HepG2 (cell line): ENCODE results near the gene POLR1C. TPM values are rescaled to one million over a fixed set of nuclear protein-coding genes. Genes with fewer than 3 reads are reported as not detected.

ENCODE experiments used
- CENPT ChIP-seq: sonication (generic); formaldehyde crosslinking; IDR thresholded peaks from 2 replicates; pipeline ENCODE4 v1.8.0; 2022; ENCODE audit warnings: low read depth, mild to moderate bottlenecking, moderate library complexity, missing genetic modification reagents
- DPF2 ChIP-seq: sonication (generic); formaldehyde crosslinking; IDR thresholded peaks from 2 replicates; pipeline ENCODE4 v1.4.0; 2020; ENCODE audit warnings: mild to moderate bottlenecking, low read depth, missing genetic modification reagents, borderline replicate concordance
- HDAC1 ChIP-seq: sonication (generic); formaldehyde crosslinking; IDR thresholded peaks from 2 replicates; pipeline ENCODE4 v1.5.1; 2020; ENCODE audit warnings: mild to moderate bottlenecking, missing genetic modification reagents
- HNRNPK ChIP-seq: fragments of 200-400 bp; formaldehyde crosslinking; IDR thresholded peaks from 2 replicates; pipeline ENCODE4 v1.6.1; 2018; ENCODE audit warnings: low read length, low read depth, moderate library complexity, mild to moderate bottlenecking; ENCODE audit not compliant: poor library complexity, severe bottlenecking
- HOXA3 ChIP-seq: sonication (generic); formaldehyde crosslinking; IDR thresholded peaks from 2 replicates; pipeline ENCODE4 v1.5.0; 2020; ENCODE audit warnings: missing genetic modification reagents
- KMT2B ChIP-seq: IDR thresholded peaks from 2 replicates; pipeline ENCODE4 v1.6.1; 2016; ENCODE audit warnings: missing genetic modification reagents, missing compliant biosample characterization
- MAFF ChIP-seq: IDR thresholded peaks from 2 replicates; pipeline ENCODE4 v1.6.1; 2011; ENCODE audit warnings: low read depth, low read length, improper control_type of control experiment
- MTF1 ChIP-seq: sonication (generic); formaldehyde crosslinking; IDR thresholded peaks from 2 replicates; pipeline ENCODE4 v1.5.0; 2020; ENCODE audit warnings: missing genetic modification reagents
- NONO ChIP-seq, 2 experiments: fragments of 450-650 bp in 1 of 2; sonication (generic) in 1 of 2; formaldehyde crosslinking in 1 of 2; IDR thresholded peaks in 1 of 2; conservative IDR thresholded peaks in 1 of 2; 2 replicates each; pipeline versions ENCODE4 v1.6.1 to v1.8.0; 2017 to 2022; ENCODE audit warnings: mild to moderate bottlenecking in 1 of 2, missing genetic modification reagents in 1 of 2, moderate library complexity in 1 of 2
- RARA ChIP-seq: IDR thresholded peaks from 2 replicates; pipeline ENCODE4 v1.6.1; 2016; ENCODE audit warnings: missing genetic modification reagents, missing compliant biosample characterization
- REL ChIP-seq: sonication (generic); formaldehyde crosslinking; conservative IDR thresholded peaks from 2 replicates; pipeline ENCODE4 v1.8.0; 2022; ENCODE audit warnings: mild to moderate bottlenecking, missing genetic modification reagents, moderate library complexity
- STAG1 ChIP-seq: sonication (generic); formaldehyde crosslinking; IDR thresholded peaks from 2 replicates; pipeline ENCODE4 v1.4.0; 2020; ENCODE audit warnings: missing genetic modification reagents
- YEATS4 ChIP-seq: sonication (generic); formaldehyde crosslinking; IDR thresholded peaks from 2 replicates; pipeline ENCODE4 v1.4.0; 2020; ENCODE audit warnings: missing genetic modification reagents, borderline replicate concordance
- YY1 ChIP-seq: IDR thresholded peaks from 2 replicates; pipeline ENCODE4 v1.6.1; 2011; ENCODE audit warnings: low read length, low read depth, moderate library complexity, mild to moderate bottlenecking; ENCODE audit not compliant: insufficient read depth, insufficient replicate concordance
- ZNF143 ChIP-seq: sonication (generic); formaldehyde crosslinking; IDR thresholded peaks from 2 replicates; pipeline ENCODE4 v1.4.0; 2020; ENCODE audit warnings: missing genetic modification reagents
- ZNF616 ChIP-seq: sonication (generic); formaldehyde crosslinking; IDR thresholded peaks from 2 replicates; pipeline ENCODE4 v1.5.0; 2020; ENCODE audit warnings: low read depth, mild to moderate bottlenecking, missing genetic modification reagents
- polyA plus RNA-seq, 8 experiments: library from polyadenylated mRNA; depleted of rRNA in 3 of 8; stranded (reverse) in 7 of 8; unstranded in 1 of 8; fragments of >200 nt; fragmentation: Illumina TruSeq in 4 of 8; extraction: Trizol in 4 of 8; gene quantifications; 2 replicates each; pipeline versions ENCODE4 v1.2.1 to v1.2.3, GENCODE V29; 2011 to 2016; ENCODE audit warnings: low read depth in 4 of 8, missing spikeins in 1 of 8, mixed read lengths in 1 of 8; ENCODE audit not compliant: insufficient read depth in 1 of 8
- total RNA-seq, 5 experiments: library from RNA; depleted of rRNA; stranded (reverse); fragments of >200 nt; fragmentation: Illumina TruSeq; extraction: Trizol; gene quantifications; 2 replicates each; pipeline ENCODE4 v1.2.3, GENCODE V29; 2016; ENCODE audit warnings: low read depth in 1 of 5
- TF ChIP-seq, protein P1 (sequence below): sonication (generic); formaldehyde crosslinking; IDR thresholded peaks from 2 replicates; pipeline ENCODE4 v1.5.0; 2020; ENCODE audit warnings: mild to moderate bottlenecking, missing genetic modification reagents
- TF ChIP-seq, protein P2 (sequence below): sonication (generic); formaldehyde crosslinking; IDR thresholded peaks from 2 replicates; pipeline ENCODE4 v1.8.0; 2022; ENCODE audit warnings: missing genetic modification reagents, low read depth, mild to moderate bottlenecking, borderline replicate concordance
- TF ChIP-seq, protein P3 (sequence below): sonication (generic); formaldehyde crosslinking; IDR thresholded peaks from 2 replicates; pipeline ENCODE4 v1.9.0; 2022; ENCODE audit warnings: low read depth, missing genetic modification reagents
- TF ChIP-seq, protein P4 (sequence below): IDR thresholded peaks from 2 replicates; pipeline ENCODE4 v1.6.1; 2018; ENCODE audit warnings: missing genetic modification reagents, mild to moderate bottlenecking, missing compliant biosample characterization
- TF ChIP-seq, protein P5 (sequence below): IDR thresholded peaks from 2 replicates; pipeline ENCODE4 v1.6.1; 2012; ENCODE audit warnings: low read depth, low read length, improper control_type of control experiment
- TF ChIP-seq, protein P6 (sequence below): sonication (generic); formaldehyde crosslinking; IDR thresholded peaks from 2 replicates; pipeline ENCODE4 v1.4.0; 2020; ENCODE audit warnings: missing genetic modification reagents

POLR1C gene
- total and polyA plus RNA-seq, 2 of the 13 experiments (the other 11 are each of a cell fraction or from before 2014, with no cell fraction given), result 62.6 to 72.2 TPM

DNA sequence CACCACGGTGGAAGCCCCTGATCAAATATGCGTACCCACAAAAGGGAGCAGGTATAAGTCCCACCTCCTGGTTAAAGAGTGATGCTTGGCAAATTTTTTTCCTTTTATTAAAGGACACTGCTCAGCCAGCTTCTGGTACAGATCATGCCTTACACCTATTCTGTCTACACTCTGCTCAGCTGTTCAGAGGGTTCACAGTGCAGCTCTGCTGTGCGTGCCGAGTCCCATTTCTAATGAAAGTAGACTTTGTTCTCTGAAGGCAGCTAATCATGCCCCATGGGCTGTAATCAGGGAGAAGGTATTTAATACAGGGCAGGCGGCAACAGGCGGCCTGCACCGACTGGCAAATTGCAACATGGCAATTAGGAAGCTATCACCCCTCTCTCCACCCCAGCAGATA lies 23.1 kb upstream of the POLR1C start (continued):
- TF ChIP-seq HNRNPK, result no peak
- TF ChIP-seq CENPT (CRISPR knock-in tag), result no peak
- peak; percentile 60 for TF ChIP-seq RARA (CRISPR knock-in tag)
- TF ChIP-seq, protein P1, sequence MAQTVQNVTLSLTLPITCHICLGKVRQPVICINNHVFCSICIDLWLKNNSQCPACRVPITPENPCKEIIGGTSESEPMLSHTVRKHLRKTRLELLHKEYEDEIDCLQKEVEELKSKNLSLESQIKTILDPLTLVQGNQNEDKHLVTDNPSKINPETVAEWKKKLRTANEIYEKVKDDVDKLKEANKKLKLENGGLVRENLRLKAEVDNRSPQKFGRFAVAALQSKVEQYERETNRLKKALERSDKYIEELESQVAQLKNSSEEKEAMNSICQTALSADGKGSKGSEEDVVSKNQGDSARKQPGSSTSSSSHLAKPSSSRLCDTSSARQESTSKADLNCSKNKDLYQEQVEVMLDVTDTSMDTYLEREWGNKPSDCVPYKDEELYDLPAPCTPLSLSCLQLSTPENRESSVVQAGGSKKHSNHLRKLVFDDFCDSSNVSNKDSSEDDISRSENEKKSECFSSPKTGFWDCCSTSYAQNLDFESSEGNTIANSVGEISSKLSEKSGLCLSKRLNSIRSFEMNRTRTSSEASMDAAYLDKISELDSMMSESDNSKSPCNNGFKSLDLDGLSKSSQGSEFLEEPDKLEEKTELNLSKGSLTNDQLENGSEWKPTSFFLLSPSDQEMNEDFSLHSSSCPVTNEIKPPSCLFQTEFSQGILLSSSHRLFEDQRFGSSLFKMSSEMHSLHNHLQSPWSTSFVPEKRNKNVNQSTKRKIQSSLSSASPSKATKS (CRISPR knock-in tag), result no peak
- TF ChIP-seq REL (CRISPR knock-in tag), result no peak
- peak; percentile 6; the same call in 1 of the 2 replicates for TF ChIP-seq STAG1
- no peak for TF ChIP-seq NONO (IDR thresholded peaks at IDR 0.05)
- no peak; the same call in 1 of the 2 replicates for TF ChIP-seq NONO (CRISPR knock-in tag; conservative IDR thresholded peaks at IDR 0.05)
- peak; percentile 56; the same call in 1 of the 2 replicates for TF ChIP-seq HOXA3 (CRISPR knock-in tag)
- TF ChIP-seq, protein P2, sequence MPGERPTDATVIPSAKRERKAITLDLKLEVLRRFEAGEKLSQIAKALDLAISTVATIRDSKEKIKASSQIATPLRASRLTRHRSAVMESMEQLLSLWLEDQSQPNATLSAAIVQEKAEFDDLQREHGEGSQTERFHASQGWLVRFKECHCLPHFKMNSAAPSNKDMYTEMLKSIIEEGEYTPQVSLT, result no peak
- TF ChIP-seq DPF2 (CRISPR knock-in tag), result 0 out of 2 replicates have a peak, but pooled peaks have one; percentile 32
- no peak for TF ChIP-seq ZNF143 (CRISPR knock-in tag)
- TF ChIP-seq HDAC1 (CRISPR knock-in tag), result 0 out of 2 replicates have a peak, but pooled peaks have one; percentile 15
- TF ChIP-seq, protein P3, sequence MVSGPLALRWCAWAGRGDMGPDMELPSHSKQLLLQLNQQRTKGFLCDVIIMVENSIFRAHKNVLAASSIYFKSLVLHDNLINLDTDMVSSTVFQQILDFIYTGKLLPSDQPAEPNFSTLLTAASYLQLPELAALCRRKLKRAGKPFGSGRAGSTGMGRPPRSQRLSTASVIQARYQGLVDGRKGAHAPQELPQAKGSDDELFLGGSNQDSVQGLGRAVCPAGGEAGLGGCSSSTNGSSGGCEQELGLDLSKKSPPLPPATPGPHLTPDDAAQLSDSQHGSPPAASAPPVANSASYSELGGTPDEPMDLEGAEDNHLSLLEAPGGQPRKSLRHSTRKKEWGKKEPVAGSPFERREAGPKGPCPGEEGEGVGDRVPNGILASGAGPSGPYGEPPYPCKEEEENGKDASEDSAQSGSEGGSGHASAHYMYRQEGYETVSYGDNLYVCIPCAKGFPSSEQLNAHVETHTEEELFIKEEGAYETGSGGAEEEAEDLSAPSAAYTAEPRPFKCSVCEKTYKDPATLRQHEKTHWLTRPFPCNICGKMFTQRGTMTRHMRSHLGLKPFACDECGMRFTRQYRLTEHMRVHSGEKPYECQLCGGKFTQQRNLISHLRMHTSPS (CRISPR knock-in tag), result peak; percentile 87
- TF ChIP-seq YY1, result no peak
- 0 out of 2 replicates have a peak, but pooled peaks have one; percentile 13 for TF ChIP-seq KMT2B (CRISPR knock-in tag)
- TF ChIP-seq, protein P4, sequence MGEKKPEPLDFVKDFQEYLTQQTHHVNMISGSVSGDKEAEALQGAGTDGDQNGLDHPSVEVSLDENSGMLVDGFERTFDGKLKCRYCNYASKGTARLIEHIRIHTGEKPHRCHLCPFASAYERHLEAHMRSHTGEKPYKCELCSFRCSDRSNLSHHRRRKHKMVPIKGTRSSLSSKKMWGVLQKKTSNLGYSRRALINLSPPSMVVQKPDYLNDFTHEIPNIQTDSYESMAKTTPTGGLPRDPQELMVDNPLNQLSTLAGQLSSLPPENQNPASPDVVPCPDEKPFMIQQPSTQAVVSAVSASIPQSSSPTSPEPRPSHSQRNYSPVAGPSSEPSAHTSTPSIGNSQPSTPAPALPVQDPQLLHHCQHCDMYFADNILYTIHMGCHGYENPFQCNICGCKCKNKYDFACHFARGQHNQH, result peak; percentile 59; the same call in 1 of the 2 replicates
- TF ChIP-seq, protein P5, sequence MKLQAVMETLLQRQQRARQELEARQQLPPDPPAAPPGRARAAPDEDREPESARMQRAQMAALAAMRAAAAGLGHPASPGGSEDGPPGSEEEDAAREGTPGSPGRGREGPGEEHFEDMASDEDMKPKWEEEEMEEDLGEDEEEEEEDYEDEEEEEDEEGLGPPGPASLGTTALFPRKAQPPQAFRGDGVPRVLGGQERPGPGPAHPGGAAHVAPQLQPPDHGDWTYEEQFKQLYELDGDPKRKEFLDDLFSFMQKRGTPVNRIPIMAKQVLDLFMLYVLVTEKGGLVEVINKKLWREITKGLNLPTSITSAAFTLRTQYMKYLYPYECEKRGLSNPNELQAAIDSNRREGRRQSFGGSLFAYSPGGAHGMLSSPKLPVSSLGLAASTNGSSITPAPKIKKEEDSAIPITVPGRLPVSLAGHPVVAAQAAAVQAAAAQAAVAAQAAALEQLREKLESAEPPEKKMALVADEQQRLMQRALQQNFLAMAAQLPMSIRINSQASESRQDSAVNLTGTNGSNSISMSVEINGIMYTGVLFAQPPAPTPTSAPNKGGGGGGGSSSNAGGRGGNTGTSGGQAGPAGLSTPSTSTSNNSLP, result peak; percentile 98
- TF ChIP-seq, protein P6, sequence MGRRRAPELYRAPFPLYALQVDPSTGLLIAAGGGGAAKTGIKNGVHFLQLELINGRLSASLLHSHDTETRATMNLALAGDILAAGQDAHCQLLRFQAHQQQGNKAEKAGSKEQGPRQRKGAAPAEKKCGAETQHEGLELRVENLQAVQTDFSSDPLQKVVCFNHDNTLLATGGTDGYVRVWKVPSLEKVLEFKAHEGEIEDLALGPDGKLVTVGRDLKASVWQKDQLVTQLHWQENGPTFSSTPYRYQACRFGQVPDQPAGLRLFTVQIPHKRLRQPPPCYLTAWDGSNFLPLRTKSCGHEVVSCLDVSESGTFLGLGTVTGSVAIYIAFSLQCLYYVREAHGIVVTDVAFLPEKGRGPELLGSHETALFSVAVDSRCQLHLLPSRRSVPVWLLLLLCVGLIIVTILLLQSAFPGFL, result no peak
- TF ChIP-seq MTF1 (CRISPR knock-in tag), result no peak
- no peak for TF ChIP-seq MAFF
- no peak for TF ChIP-seq ZNF616 (CRISPR knock-in tag)
- 0 out of 2 replicates have a peak, but pooled peaks have one; percentile 22 for TF ChIP-seq YEATS4 (CRISPR knock-in tag)
